Measurements from ENCODE around the gene MGAT3.

The MGAT3 gene

GRCh38 chr22:39452740-39453040 lies 4.1 kb upstream of the MGAT3 start:
- Histone ChIP-seq H3K4me3 (ENCODE audit: extremely low read depth, insufficient read depth, low read length, poor library complexity, severe bottlenecking) (no peak overlapping the region), H3K27ac (ENCODE audit: low read depth, low read length, severe bottlenecking) (no peak overlapping the region), H3K9me3 (ENCODE audit: control insufficient read depth, low read length) (no peaks in the 10 kb centered on the region), H3K4me1 (ENCODE audit: control insufficient read depth, insufficient read depth, low read length, poor library complexity, severe bottlenecking) (peaks cover 9% of the 10 kb centered on the region), H3K36me3 (ENCODE audit: control insufficient read depth, insufficient read depth, low read length) (no peaks in the 10 kb centered on the region)
- WGBS, 2 experiments (ENCODE audit: insufficient coverage in 2 of 2) = 88 to 94% methylated on average over 5 to 6 of the region's 6 CpGs

GRCh38 chr22:39453765-39454378 lies 2.9 kb upstream of the MGAT3 start:
- H3K27ac ChIP-seq (ENCODE audit: low read depth, low read length, severe bottlenecking) = no peak overlapping the region
- no peaks in the 10 kb centered on the region for H3K9me3 ChIP-seq (ENCODE audit: control insufficient read depth, low read length)
- no peak overlapping the region for H3K4me3 ChIP-seq (ENCODE audit: extremely low read depth, insufficient read depth, low read length, poor library complexity, severe bottlenecking)
- H3K4me1 ChIP-seq (ENCODE audit: control insufficient read depth, insufficient read depth, low read length, poor library complexity, severe bottlenecking) = peaks cover 6% of the 10 kb centered on the region
- 63 to 78% methylated on average over 7 to 8 of the region's 9 CpGs for WGBS, 2 experiments (ENCODE audit: insufficient coverage in 2 of 2)
- no peaks in the 10 kb centered on the region for H3K36me3 ChIP-seq (ENCODE audit: control insufficient read depth, insufficient read depth, low read length)

GRCh38 chr22:39454385-39454871 lies 2.4 kb upstream of the MGAT3 start:
- WGBS, 2 experiments (ENCODE audit: insufficient coverage in 2 of 2) = 52 to 70% methylated on average over 7 of the region's 7 CpGs
- H3K27ac ChIP-seq (ENCODE audit: low read depth, low read length, severe bottlenecking) = no peak overlapping the region

GRCh38 chr22:39457198-39457555 lies 365 bp downstream of the MGAT3 start:
- whole genome bisulfite sequencing, 2 experiments (ENCODE audit: insufficient coverage in 2 of 2) = 0 to 1% methylated on average over 16 to 27 of the region's 63 CpGs
- Histone ChIP-seq H3K27ac (ENCODE audit: low read depth, low read length, severe bottlenecking) (no peak overlapping the region), H3K4me3 (ENCODE audit: extremely low read depth, insufficient read depth, low read length, poor library complexity, severe bottlenecking) (peak overlapping the region; percentile 78), H3K9me3 (ENCODE audit: control insufficient read depth, low read length) (no peaks in the 10 kb centered on the region), H3K4me1 (ENCODE audit: control insufficient read depth, insufficient read depth, low read length, poor library complexity, severe bottlenecking) (peaks cover 2% of the 10 kb centered on the region), H3K36me3 (ENCODE audit: control insufficient read depth, insufficient read depth, low read length) (peaks cover 4% of the 10 kb centered on the region)

More at GRCh38 chr22:39454385-39454871, 2.4 kb upstream of the MGAT3 start:
- no peaks in the 10 kb centered on the region for H3K36me3 ChIP-seq (ENCODE audit: control insufficient read depth, insufficient read depth, low read length)
- peaks cover 6% of the 10 kb centered on the region for H3K4me1 ChIP-seq (ENCODE audit: control insufficient read depth, insufficient read depth, low read length, poor library complexity, severe bottlenecking)
- H3K9me3 ChIP-seq (ENCODE audit: control insufficient read depth, low read length) = no peaks in the 10 kb centered on the region
- H3K4me3 ChIP-seq (ENCODE audit: extremely low read depth, insufficient read depth, low read length, poor library complexity, severe bottlenecking) = no peak overlapping the region

- Histone ChIP-seq H3K36me3 (ENCODE audit: control insufficient read depth, insufficient read depth, low read length) (peaks cover 4% of the 10 kb centered on the region), H3K27ac (ENCODE audit: low read depth, low read length, severe bottlenecking) (no peak overlapping the region), H3K9me3 (ENCODE audit: control insufficient read depth, low read length) (no peaks in the 10 kb centered on the region), H3K4me1 (ENCODE audit: control insufficient read depth, insufficient read depth, low read length, poor library complexity, severe bottlenecking) (peaks cover 7% of the 10 kb centered on the region), H3K4me3 (ENCODE audit: extremely low read depth, insufficient read depth, low read length, poor library complexity, severe bottlenecking) (peak overlapping the region; percentile 78)
- 1 to 2% methylated on average over 38 to 55 of the region's 83 CpGs for WGBS, 2 experiments (ENCODE audit: insufficient coverage in 2 of 2)
These were observed 988 bp downstream of the MGAT3 start for GRCh38 chr22:39457556-39458443.

GRCh38 chr22:39458444-39459083 lies 1.8 kb downstream of the MGAT3 start:
- Histone ChIP-seq H3K27ac (ENCODE audit: low read depth, low read length, severe bottlenecking) (no peak overlapping the region), H3K4me1 (ENCODE audit: control insufficient read depth, insufficient read depth, low read length, poor library complexity, severe bottlenecking) (peaks cover 8% of the 10 kb centered on the region), H3K9me3 (ENCODE audit: control insufficient read depth, low read length) (no peaks in the 10 kb centered on the region), H3K4me3 (ENCODE audit: extremely low read depth, insufficient read depth, low read length, poor library complexity, severe bottlenecking) (peak overlapping the region; percentile 78), H3K36me3 (ENCODE audit: control insufficient read depth, insufficient read depth, low read length) (peaks cover 4% of the 10 kb centered on the region)
- WGBS, 2 experiments (ENCODE audit: insufficient coverage in 2 of 2) = 72 to 83% methylated on average over 6 to 9 of the region's 10 CpGs

- no peak overlapping the region for H3K27ac ChIP-seq (ENCODE audit: low read depth, low read length, severe bottlenecking)
- H3K4me1 ChIP-seq (ENCODE audit: control insufficient read depth, insufficient read depth, low read length, poor library complexity, severe bottlenecking) = peaks cover 8% of the 10 kb centered on the region
- H3K36me3 ChIP-seq (ENCODE audit: control insufficient read depth, insufficient read depth, low read length) = peaks cover 4% of the 10 kb centered on the region
- H3K4me3 ChIP-seq (ENCODE audit: extremely low read depth, insufficient read depth, low read length, poor library complexity, severe bottlenecking) = no peak overlapping the region
- 88 to 90% methylated on average over 11 of the region's 11 CpGs for WGBS, 2 experiments (ENCODE audit: insufficient coverage in 2 of 2)
- no peaks in the 10 kb centered on the region for H3K9me3 ChIP-seq (ENCODE audit: control insufficient read depth, low read length)
These were observed 2.9 kb downstream of the MGAT3 start for GRCh38 chr22:39459681-39460080.

GRCh38 chr22:39462443-39463221 lies 5.8 kb downstream of the MGAT3 start:
- no peak overlapping the region for H3K4me3 ChIP-seq (ENCODE audit: extremely low read depth, insufficient read depth, low read length, poor library complexity, severe bottlenecking)
- H3K27ac ChIP-seq (ENCODE audit: low read depth, low read length, severe bottlenecking) = peak overlapping the region; percentile 23
- peaks cover 4% of the 10 kb centered on the region for H3K36me3 ChIP-seq (ENCODE audit: control insufficient read depth, insufficient read depth, low read length)
- 45 to 61% methylated on average over 10 to 11 of the region's 13 CpGs for WGBS, 2 experiments (ENCODE audit: insufficient coverage in 2 of 2)
- peaks cover 12% of the 10 kb centered on the region for H3K4me1 ChIP-seq (ENCODE audit: control insufficient read depth, insufficient read depth, low read length, poor library complexity, severe bottlenecking)
- no peaks in the 10 kb centered on the region for H3K9me3 ChIP-seq (ENCODE audit: control insufficient read depth, low read length)

GRCh38 chr22:39463277-39463676 lies 6.5 kb downstream of the MGAT3 start:
- Histone ChIP-seq H3K4me1 (ENCODE audit: control insufficient read depth, insufficient read depth, low read length, poor library complexity, severe bottlenecking) (peaks cover 12% of the 10 kb centered on the region), H3K36me3 (ENCODE audit: control insufficient read depth, insufficient read depth, low read length) (peaks cover 4% of the 10 kb centered on the region), H3K4me3 (ENCODE audit: extremely low read depth, insufficient read depth, low read length, poor library complexity, severe bottlenecking) (no peak overlapping the region), H3K27ac (ENCODE audit: low read depth, low read length, severe bottlenecking) (no peak overlapping the region), H3K9me3 (ENCODE audit: control insufficient read depth, low read length) (no peaks in the 10 kb centered on the region)
- 94 to 96% methylated on average over 4 to 5 of the region's 6 CpGs for WGBS, 2 experiments (ENCODE audit: insufficient coverage in 2 of 2)

GRCh38 chr22:39463931-39464390 lies 7.1 kb downstream of the MGAT3 start:
- Histone ChIP-seq H3K9me3 (ENCODE audit: control insufficient read depth, low read length) (no peaks in the 10 kb centered on the region), H3K4me3 (ENCODE audit: extremely low read depth, insufficient read depth, low read length, poor library complexity, severe bottlenecking) (no peak overlapping the region), H3K27ac (ENCODE audit: low read depth, low read length, severe bottlenecking) (no peak overlapping the region), H3K4me1 (ENCODE audit: control insufficient read depth, insufficient read depth, low read length, poor library complexity, severe bottlenecking) (peaks cover 15% of the 10 kb centered on the region), H3K36me3 (ENCODE audit: control insufficient read depth, insufficient read depth, low read length) (peaks cover 4% of the 10 kb centered on the region)
- WGBS, 2 experiments (ENCODE audit: insufficient coverage in 2 of 2) = 88 to 94% methylated on average over 9 to 10 of the region's 10 CpGs
